ENCODE results near the gene BPIFB2. TPM values are rescaled to one million over a fixed set of nuclear protein-coding genes. Genes with fewer than 3 reads are reported as not detected.

Gene BPIFB2
- total RNA-seq, 1 experiment from 2014 or later, result 0.15 TPM

GRCh38 chr20:32991792-32992641 lies 15.5 kb upstream of the BPIFB2 start:
- BruUV-seq (replicated peaks), result no TSS peak
- DNase-seq (ENCODE audit: low read depth, low spot score) (no peak), ATAC-seq (no peak)
- Histone ChIP-seq H3K4me1 (ENCODE audit: control insufficient read depth in 1 of 2, insufficient read depth in 2 of 2, low read length in 2 of 2) (peaks cover 0 to 5% of the 10 kb centered on the region in 2 experiments; a peak in 1 of 4 replicates), H3K4me3 (replicated peaks in 1 of 2; ENCODE audit: low read depth in 1 of 2, low read length in 2 of 2) (no peak overlapping the region), H3K36me3 (ENCODE audit: control insufficient read depth in 1 of 2, insufficient read depth in 2 of 2, low read length in 2 of 2) (no peaks in the 10 kb centered on the region), H2AFZ (ENCODE audit: low read depth, low read length, poor library complexity, severe bottlenecking) (no peak overlapping the region), H4K20me1 (ENCODE audit: insufficient read depth) (no peaks in the 10 kb centered on the region), H3K9me2 (ENCODE audit: insufficient read depth) (no peaks in the 10 kb centered on the region), H3K9ac (ENCODE audit: low read length) (no peak overlapping the region), H3K79me2 (ENCODE audit: insufficient read depth, low read length) (no peaks in the 10 kb centered on the region), H3K27ac (ENCODE audit: low read depth, low read length) (no peak overlapping the region), H3K9me3 (ENCODE audit: control insufficient read depth in 1 of 2, insufficient read depth in 1 of 2, low read depth in 1 of 2, low read length in 2 of 2) (peaks cover 0 to 3% of the 10 kb centered on the region in 2 experiments; a peak in 1 of 4 replicates), H3K4me2 (ENCODE audit: low read length) (no peak overlapping the region), H3K27me3 (ENCODE audit: insufficient read depth, low read length) (no peaks in the 10 kb centered on the region)
- RAD21 ChIA-PET (ENCODE audit: low non-redundant PET in 1 of 2, low total read pairs in 2 of 2, uncharacterized antibody in 2 of 2, unreplicated experiment in 2 of 2), result no interaction called here
- intact Hi-C loops (cut with micrococcal nuclease), result no loop called here
- TF ChIP-seq EZH2 (IDR thresholded peaks at IDR 0.05) (no peak), SIN3A (IDR thresholded peaks at IDR 0.05; ENCODE audit: low read depth) (no peak), ATF3 (IDR thresholded peaks at IDR 0.05) (no peak), ZBTB33 (IDR thresholded peaks at IDR 0.05; ENCODE audit: extremely low read depth, insufficient replicate concordance, low read length) (no peak), POLR2A (IDR thresholded peaks at IDR 0.05; ENCODE audit: borderline replicate concordance, extremely low read depth, insufficient read depth, insufficient read length) (no peak), EZH2phosphoT487 (IDR thresholded peaks at IDR 0.05; ENCODE audit: borderline replicate concordance) (no peak), FOSL1 (IDR thresholded peaks at IDR 0.05; ENCODE audit: low read depth) (no peak), YY1 (IDR thresholded peaks at IDR 0.05; ENCODE audit: extremely low read depth, insufficient replicate concordance, low read depth, low read length) (no peak), EGR1 (IDR thresholded peaks at IDR 0.05; ENCODE audit: low read depth) (no peak), CEBPB (IDR thresholded peaks at IDR 0.05; ENCODE audit: low read depth) (no peak), ELF1 (IDR thresholded peaks at IDR 0.05; ENCODE audit: borderline replicate concordance, low read depth) (no peak), POLR2AphosphoS5 (IDR thresholded peaks at IDR 0.05; ENCODE audit: low read depth, low read length) (no peak)
- POLR2A ChIA-PET, result no interaction called here
- CTCF ChIA-PET, result no interaction called here

All from HCT116 (cell line).